Common myeloid progenitor, CD34-positive (primary cell): Measurements from ENCODE around the gene MPZL1.

Source experiments
- CTCF ChIA-PET: fragments of 350-600 bp; sonication (Branson Sonifier 250); formaldehyde crosslinking; loops from one replicate; lab custom pipeline; 2021; ENCODE audit warnings: antibody characterized with exemption; lab: Charles Lee
- POLR2A ChIA-PET: fragments of 350-600 bp; sonication (Branson Sonifier 250); formaldehyde crosslinking; loops from one replicate; lab custom pipeline; 2021; ENCODE audit warnings: antibody characterized with exemption; lab: Charles Lee
- DNase-seq, 3 donors: peaks; one replicate each; pipeline versions ENCODE4 v3.0.0 to v3.0.0-alpha.2; 2013
- H3K27ac ChIP-seq, 2 experiments: 1 replicate in 1 of 2; 2 replicates in 1 of 2; pipeline ENCODE4 v1.7.0; 2013; ENCODE audit warnings: inconsistent platforms in 2 of 2, low read length in 2 of 2, mild to moderate bottlenecking in 2 of 2, low read depth in 1 of 2, moderate library complexity in 1 of 2; ENCODE audit not compliant: severe bottlenecking in 2 of 2, insufficient read depth in 1 of 2, poor library complexity in 1 of 2
- H3K27me3 ChIP-seq, 5 experiments: replicated peaks in 2 of 5; 1 replicate in 3 of 5; 2 replicates in 2 of 5; pipeline versions ENCODE4 v1.6.1 to v1.7.0; 2013; ENCODE audit warnings: low read length in 4 of 5, mild to moderate bottlenecking in 2 of 5, moderate library complexity in 2 of 5, inconsistent platforms in 1 of 5; ENCODE audit not compliant: insufficient read depth in 5 of 5, control insufficient read depth in 4 of 5
- H3K36me3 ChIP-seq, 4 experiments: 1 replicate in 2 of 4; 2 replicates in 2 of 4; pipeline versions ENCODE4 v1.6.1 to v1.7.0; 2013; ENCODE audit warnings: low read length in 3 of 4, control low read depth in 1 of 4, mild to moderate bottlenecking in 1 of 4; ENCODE audit not compliant: control insufficient read depth in 4 of 4, insufficient read depth in 4 of 4
- H3K4me1 ChIP-seq, 4 experiments: 1 replicate in 3 of 4; 2 replicates in 1 of 4; pipeline versions ENCODE4 v1.6.1 to v1.7.1; 2013; ENCODE audit warnings: low read length in 3 of 4, mild to moderate bottlenecking in 3 of 4, control low read depth in 1 of 4, inconsistent platforms in 1 of 4, moderate library complexity in 1 of 4; ENCODE audit not compliant: control insufficient read depth in 4 of 4, insufficient read depth in 4 of 4; ENCODE audit errors: control extremely low read depth in 1 of 4
- H3K4me3 ChIP-seq, 7 experiments: 1 replicate in 4 of 7; 2 replicates in 3 of 7; pipeline versions ENCODE4 v1.5.1 to v1.7.0; 2013; ENCODE audit warnings: mild to moderate bottlenecking in 7 of 7, low read length in 6 of 7, moderate library complexity in 6 of 7, inconsistent platforms in 2 of 7, low read depth in 2 of 7, control low read depth in 1 of 7; ENCODE audit not compliant: insufficient read depth in 4 of 7, control insufficient read depth in 1 of 7; ENCODE audit errors: extremely low read depth in 1 of 7
- H3K9me3 ChIP-seq, 5 experiments: 1 replicate in 4 of 5; 2 replicates in 1 of 5; pipeline versions ENCODE4 v1.6.1 to v1.7.1; 2013; ENCODE audit warnings: low read length in 4 of 5, mild to moderate bottlenecking in 2 of 5, inconsistent platforms in 1 of 5, low read depth in 1 of 5, moderate library complexity in 1 of 5; ENCODE audit not compliant: control insufficient read depth in 4 of 5, insufficient read depth in 2 of 5; ENCODE audit errors: control extremely low read depth in 1 of 5
- WGBS: methylation state at CpG from one replicate; pipeline ENCODE4 v1.1.5; 2013; ENCODE audit not compliant: insufficient coverage; 5-methylcytosine and 5-hydroxymethylcytosine counted together

Gene MPZL1

GRCh38 chr1:167839009-167839408 lies 117.2 kb downstream of the MPZL1 start:
- WGBS, result no CpG with 5 or more reads among the region's 2 CpGs
- no peaks in the 10 kb centered on the region for H3K9me3 ChIP-seq
- H3K4me3 ChIP-seq, result no peak overlapping the region
- ChIA-PET POLR2A (no interaction called here), CTCF (no interaction called here)
- H3K27me3 ChIP-seq, result no peaks in the 10 kb centered on the region
- no peaks in the 10 kb centered on the region for H3K4me1 ChIP-seq
- no peak overlapping the region for H3K27ac ChIP-seq
- no peaks in the 10 kb centered on the region for H3K36me3 ChIP-seq
- DNase-seq, result no peak
